HCT116 (cell line): Measurements from ENCODE around the gene ZDBF2. TPM values are rescaled to one million over a fixed set of nuclear protein-coding genes. Genes with fewer than 3 reads are reported as not detected.

Experiments
- ATAC-seq: fragments of 200-7000 bp; cut with Tn5 transposase; 2 replicates; pipeline ENCODE4 v1.9.1; 2020; ENCODE audit warnings: mild to moderate bottlenecking, moderate library complexity
- BruUV-seq: library from RNA; stranded (reverse); fragments of 400-500 nt; replicated peaks from 2 replicates; lab custom pipeline; 2021; lab: Mats Ljungman, UMichigan
- CTCF ChIA-PET: fragments of 300-600 bp; sonication (Branson Sonifier 250); formaldehyde crosslinking; loops from one replicate; lab custom pipeline; 2021; ENCODE audit warnings: antibody characterized with exemption; lab: Charles Lee
- POLR2A ChIA-PET: fragments of 300-600, 350-600 bp; sonication (Branson Sonifier 250); formaldehyde crosslinking; loops from one replicate; lab custom pipeline; 2021; ENCODE audit warnings: antibody characterized with exemption; lab: Charles Lee
- RAD21 ChIA-PET, 2 experiments: fragments of 300-600 bp; sonication (Branson Sonifier 250); formaldehyde crosslinking; loops; one replicate each; lab custom pipeline; 2023; ENCODE audit warnings: low total read pairs in 2 of 2; ENCODE audit not compliant: uncharacterized antibody in 2 of 2, unreplicated experiment in 2 of 2, low non-redundant PET in 1 of 2; lab: Charles Lee
- DNase-seq: peaks from one replicate; pipeline ENCODE4 v3.0.0-alpha.2; 2010; ENCODE audit warnings: low read depth, low spot score
- H2AFZ ChIP-seq: fragments of 200-600 bp; shearing (Covaris generic), sonication (generic); 2 replicates; pipeline ENCODE4 v1.6.1; 2017; ENCODE audit warnings: low read depth, mixed run types, mixed read lengths, antibody characterized with exemption, low read length; ENCODE audit not compliant: poor library complexity, severe bottlenecking
- H3K27ac ChIP-seq: 2 replicates; pipeline ENCODE4 v1.5.1; 2012; ENCODE audit warnings: low read depth, low read length
- H3K27me3 ChIP-seq: fragments of 200-600 bp; sonication (generic); 2 replicates; pipeline ENCODE4 v1.6.1; 2016; ENCODE audit warnings: mixed run types, low read length, mixed read lengths; ENCODE audit not compliant: insufficient read depth
- H3K36me3 ChIP-seq, 2 experiments: fragments of 200-500 bp in 1 of 2; fragments of 200-600 bp in 1 of 2; sonication (Bioruptor generic) in 1 of 2; sonication (generic) in 1 of 2; 2 replicates each; pipeline versions ENCODE4 v1.5.1 to v1.6.1; 2014 to 2016; ENCODE audit warnings: low read length in 2 of 2, inconsistent platforms in 1 of 2, mixed read lengths in 1 of 2, mixed run types in 1 of 2; ENCODE audit not compliant: insufficient read depth in 2 of 2, control insufficient read depth in 1 of 2
- H3K4me1 ChIP-seq, 2 experiments: fragments of 200-600 bp in 1 of 2; sonication (generic) in 1 of 2; 2 replicates each; pipeline versions ENCODE4 v1.5.1 to v1.6.1; 2012 to 2017; ENCODE audit warnings: low read length in 2 of 2, inconsistent platforms in 1 of 2, mild to moderate bottlenecking in 1 of 2, mixed read lengths in 1 of 2, mixed run types in 1 of 2, moderate library complexity in 1 of 2; ENCODE audit not compliant: insufficient read depth in 2 of 2, control insufficient read depth in 1 of 2
- H3K4me2 ChIP-seq: fragments of 200-600 bp; sonication (generic); 2 replicates; pipeline ENCODE4 v1.6.1; 2017; ENCODE audit warnings: mixed run types, low read length, mixed read lengths
- H3K4me3 ChIP-seq, 2 experiments: fragments of 200-600 bp in 1 of 2; sonication (generic) in 1 of 2; replicated peaks in 1 of 2; 2 replicates each; pipeline ENCODE4 v1.5.1; 2011 to 2016; ENCODE audit warnings: low read length in 2 of 2, control low read depth in 1 of 2, low read depth in 1 of 2, mild to moderate bottlenecking in 1 of 2, mixed read lengths in 1 of 2, mixed run types in 1 of 2
- H3K79me2 ChIP-seq: fragments of 200-600 bp; sonication (generic); 2 replicates; pipeline ENCODE4 v1.6.1; 2017; ENCODE audit warnings: mild to moderate bottlenecking, mixed run types, low read length, moderate library complexity, mixed read lengths; ENCODE audit not compliant: insufficient read depth
- H3K9ac ChIP-seq: fragments of 200-600 bp; sonication (generic); 2 replicates; pipeline ENCODE4 v1.6.1; 2016; ENCODE audit warnings: low read length, mixed read lengths
- H3K9me2 ChIP-seq: fragments of 200-600 bp; sonication (generic), shearing (Covaris generic); 2 replicates; pipeline ENCODE4 v1.6.1; 2017; ENCODE audit warnings: mixed run types, mild to moderate bottlenecking, moderate library complexity; ENCODE audit not compliant: insufficient read depth
- H3K9me3 ChIP-seq, 2 experiments: fragments of 200-500 bp in 1 of 2; fragments of 200-600 bp in 1 of 2; sonication (Bioruptor generic) in 1 of 2; sonication (generic) in 1 of 2; 2 replicates each; pipeline ENCODE4 v1.6.1; 2014 to 2017; ENCODE audit warnings: low read length in 2 of 2, mixed read lengths in 2 of 2, inconsistent platforms in 1 of 2, low read depth in 1 of 2, mild to moderate bottlenecking in 1 of 2, mixed run types in 1 of 2, moderate library complexity in 1 of 2; ENCODE audit not compliant: control insufficient read depth in 1 of 2, insufficient read depth in 1 of 2
- H4K20me1 ChIP-seq: fragments of 200-600 bp; sonication (generic), shearing (Covaris generic); 2 replicates; pipeline ENCODE4 v1.6.1; 2017; ENCODE audit warnings: mixed run types, mild to moderate bottlenecking, moderate library complexity; ENCODE audit not compliant: insufficient read depth
- EGR1 ChIP-seq: IDR thresholded peaks from 2 replicates; pipeline ENCODE4 v1.6.1; 2012; ENCODE audit warnings: low read depth
- ELF1 ChIP-seq: IDR thresholded peaks from 2 replicates; pipeline ENCODE4 v1.6.1; 2012; ENCODE audit warnings: low read depth, borderline replicate concordance
- EZH2 ChIP-seq: fragments of 200-600 bp; sonication (generic); IDR thresholded peaks from 2 replicates; pipeline ENCODE4 v1.6.1; 2017; ENCODE audit warnings: antibody characterized with exemption, mixed run types
- JUND ChIP-seq: IDR thresholded peaks from 2 replicates; pipeline ENCODE4 v1.6.1; 2012
- POLR2A ChIP-seq: IDR thresholded peaks from 2 replicates; pipeline ENCODE4 v1.7.0; 2011; ENCODE audit warnings: borderline replicate concordance; ENCODE audit not compliant: insufficient read depth, insufficient read length; ENCODE audit errors: extremely low read depth
- POLR2AphosphoS5 ChIP-seq: IDR thresholded peaks from 2 replicates; pipeline ENCODE4 v1.6.1; 2011; ENCODE audit warnings: mild to moderate bottlenecking, low read depth, low read length, moderate library complexity
- SIN3A ChIP-seq: IDR thresholded peaks from 2 replicates; pipeline ENCODE4 v1.6.1; 2012; ENCODE audit warnings: low read depth
- SP1 ChIP-seq: IDR thresholded peaks from 2 replicates; pipeline ENCODE4 v1.6.1; 2012; ENCODE audit warnings: low read depth
- TCF7L2 ChIP-seq: IDR thresholded peaks from 2 replicates; pipeline ENCODE4 v1.7.0; 2011; ENCODE audit warnings: borderline replicate concordance, inconsistent platforms; ENCODE audit not compliant: insufficient read depth, insufficient read length; ENCODE audit errors: extremely low read depth
- YY1 ChIP-seq: IDR thresholded peaks from 2 replicates; pipeline ENCODE4 v1.6.1; 2011; ENCODE audit warnings: low read length, low read depth, moderate library complexity, mild to moderate bottlenecking; ENCODE audit not compliant: insufficient replicate concordance; ENCODE audit errors: extremely low read depth
- ZFX ChIP-seq: fragments of 450-650 bp; IDR thresholded peaks from 2 replicates; pipeline ENCODE4 v1.6.1; 2017
- ZNF274 ChIP-seq: fragments of 200-500 bp; sonication (Bioruptor generic); IDR thresholded peaks from 2 replicates; pipeline ENCODE4 v1.6.1; 2014; ENCODE audit warnings: mild to moderate bottlenecking, low read depth, low read length, inconsistent platforms
- intact Hi-C: fragments of 100-400 bp; cut with micrococcal nuclease; formaldehyde crosslinking; loops from 2 replicates; pipeline ENCODE4 v1.10.0; 2022
- total RNA-seq: library from RNA; stranded (reverse); gene quantifications from one replicate; pipeline ENCODE4 v1.2.1, GENCODE V29; 2021; ENCODE audit not compliant: unreplicated experiment
- TF ChIP-seq, protein P1 (sequence below): IDR thresholded peaks from 2 replicates; pipeline ENCODE4 v1.6.1; 2011; ENCODE audit warnings: mild to moderate bottlenecking, low read length, moderate library complexity; ENCODE audit not compliant: insufficient replicate concordance; ENCODE audit errors: extremely low read depth
- TF ChIP-seq, protein P2 (sequence below): IDR thresholded peaks from 2 replicates; pipeline ENCODE4 v1.6.1; 2012

ZDBF2 gene
- total RNA-seq, 1 experiment from 2014 or later: 9.2 TPM

DNA sequence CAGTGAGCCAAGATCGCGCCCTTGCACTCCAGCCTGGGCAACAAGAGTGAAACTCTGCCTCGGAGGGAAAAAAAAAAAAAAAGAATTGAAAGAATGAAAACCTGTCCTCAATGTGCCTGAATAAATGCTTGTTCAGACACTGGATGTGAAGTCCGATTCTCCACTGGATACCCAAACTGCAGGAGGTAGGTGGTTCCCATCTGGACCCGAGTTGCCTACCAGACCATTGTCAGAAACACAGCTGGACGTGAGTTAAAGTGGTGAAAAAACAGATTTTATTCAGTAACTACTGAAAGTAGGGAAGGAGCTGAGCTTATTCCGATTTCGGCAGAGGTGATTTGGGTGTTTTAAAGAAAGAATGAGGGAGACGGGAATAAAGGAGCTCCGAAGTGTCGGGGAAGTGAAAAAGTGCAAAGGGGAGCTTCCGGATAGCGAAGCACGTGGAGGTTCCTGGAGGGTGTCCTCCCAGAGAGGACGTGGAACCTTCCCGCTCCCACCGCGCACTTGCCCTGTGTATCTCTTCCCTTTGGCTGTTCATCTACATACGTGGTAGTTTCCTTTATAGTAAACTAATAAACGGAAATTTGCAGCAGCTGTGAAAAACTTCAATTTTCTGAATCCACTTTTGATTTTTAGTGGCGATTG is 10.4 kb upstream of the ZDBF2 start:
- CTCF ChIA-PET: no interaction called here
- intact Hi-C loops: loop anchor here (10.0 kb wide), 1 partner anchor 259 kb away; no protein-coding TSS in a partner anchor
- RAD21 ChIA-PET: no interaction called here

DNA sequence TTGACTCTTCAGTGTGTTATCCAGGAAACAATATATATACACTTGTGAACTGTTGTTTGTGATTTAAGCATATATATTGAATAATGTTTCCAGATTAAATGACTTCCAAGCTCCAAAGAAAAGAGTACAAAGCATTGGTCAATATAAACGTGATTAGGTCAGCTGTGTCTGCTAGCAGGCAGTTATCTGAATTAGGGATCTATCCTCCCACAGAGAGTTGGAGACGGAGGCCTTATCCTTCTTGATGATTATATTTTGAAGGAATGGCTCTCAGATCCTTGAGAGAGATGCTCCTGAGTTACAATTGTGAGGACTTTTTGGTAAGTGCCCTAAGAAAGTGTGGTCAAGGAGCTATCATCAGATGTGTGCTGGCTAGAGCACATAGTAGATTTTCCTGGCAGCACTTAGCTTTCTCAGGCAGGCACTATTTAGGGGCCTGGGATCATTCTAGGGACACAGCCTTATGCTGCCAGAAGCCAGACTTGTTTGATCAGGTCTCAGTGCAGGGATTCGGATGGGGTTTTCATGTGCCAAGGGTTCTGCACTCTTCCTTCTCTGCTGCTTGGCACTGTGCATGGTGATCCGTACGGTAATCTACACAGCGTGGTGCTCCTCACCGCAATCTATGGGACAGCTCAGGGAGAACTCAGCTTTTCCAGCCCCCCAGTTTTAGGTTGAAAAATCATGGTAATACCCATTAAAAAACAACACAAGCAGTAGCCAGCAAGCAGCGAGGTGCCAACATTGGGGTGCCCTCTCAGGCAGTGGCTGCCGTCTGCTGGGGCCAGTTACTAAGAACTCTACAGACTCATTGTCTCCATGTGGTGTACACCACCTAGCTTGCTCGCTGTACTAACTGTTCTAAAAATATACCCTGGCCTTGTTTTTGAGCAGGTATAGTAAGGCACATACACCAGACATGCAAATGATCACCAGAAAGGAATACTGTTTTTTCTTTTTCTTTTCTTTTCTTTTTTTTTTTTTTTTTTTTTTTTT is 8.0 kb upstream of the ZDBF2 start:
- peaks cover 14% of the 10 kb centered on the region for H3K27me3 ChIP-seq
- H2AFZ ChIP-seq: no peak overlapping the region
- ChIA-PET POLR2A (no interaction called here), RAD21 (no interaction called here), CTCF (no interaction called here)
- no peak overlapping the region for H3K4me2 ChIP-seq
- no TSS peak for BruUV-seq
- H3K36me3 ChIP-seq: no peaks in the 10 kb centered on the region
- ATAC-seq: no peak
- H3K4me3 ChIP-seq: no peak overlapping the region
- H3K79me2 ChIP-seq: no peaks in the 10 kb centered on the region
- H3K4me1 ChIP-seq: no peaks in the 10 kb centered on the region
- no peak for DNase-seq
- no peak overlapping the region for H3K27ac ChIP-seq
- H4K20me1 ChIP-seq: no peaks in the 10 kb centered on the region
- H3K9me3 ChIP-seq: no peaks in the 10 kb centered on the region
- H3K9me2 ChIP-seq: no peaks in the 10 kb centered on the region
- intact Hi-C loops: loop anchor here (10.0 kb wide), 1 partner anchor 262 kb away; no protein-coding TSS in a partner anchor
- no peak overlapping the region for H3K9ac ChIP-seq
- TF ChIP-seq, protein P1, sequence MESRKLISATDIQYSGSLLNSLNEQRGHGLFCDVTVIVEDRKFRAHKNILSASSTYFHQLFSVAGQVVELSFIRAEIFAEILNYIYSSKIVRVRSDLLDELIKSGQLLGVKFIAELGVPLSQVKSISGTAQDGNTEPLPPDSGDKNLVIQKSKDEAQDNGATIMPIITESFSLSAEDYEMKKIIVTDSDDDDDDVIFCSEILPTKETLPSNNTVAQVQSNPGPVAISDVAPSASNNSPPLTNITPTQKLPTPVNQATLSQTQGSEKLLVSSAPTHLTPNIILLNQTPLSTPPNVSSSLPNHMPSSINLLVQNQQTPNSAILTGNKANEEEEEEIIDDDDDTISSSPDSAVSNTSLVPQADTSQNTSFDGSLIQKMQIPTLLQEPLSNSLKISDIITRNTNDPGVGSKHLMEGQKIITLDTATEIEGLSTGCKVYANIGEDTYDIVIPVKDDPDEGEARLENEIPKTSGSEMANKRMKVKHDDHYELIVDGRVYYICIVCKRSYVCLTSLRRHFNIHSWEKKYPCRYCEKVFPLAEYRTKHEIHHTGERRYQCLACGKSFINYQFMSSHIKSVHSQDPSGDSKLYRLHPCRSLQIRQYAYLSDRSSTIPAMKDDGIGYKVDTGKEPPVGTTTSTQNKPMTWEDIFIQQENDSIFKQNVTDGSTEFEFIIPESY: no peak
- no peak for TF ChIP-seq ELF1
- TF ChIP-seq ZNF274: no peak
- no peak for TF ChIP-seq POLR2A
- TF ChIP-seq, protein P2, sequence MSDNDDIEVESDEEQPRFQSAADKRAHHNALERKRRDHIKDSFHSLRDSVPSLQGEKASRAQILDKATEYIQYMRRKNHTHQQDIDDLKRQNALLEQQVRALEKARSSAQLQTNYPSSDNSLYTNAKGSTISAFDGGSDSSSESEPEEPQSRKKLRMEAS: no peak
- TF ChIP-seq, all 23 proteins: peak for 0

More for the DNA sequence above, 10.4 kb upstream of the ZDBF2 start:
- BruUV-seq: no TSS peak
- Histone ChIP-seq H3K36me3 (no peaks in the 10 kb centered on the region), H3K4me2 (no peak overlapping the region), H3K9ac (no peak overlapping the region), H3K9me3 (no peaks in the 10 kb centered on the region), H3K27me3 (peaks cover 14% of the 10 kb centered on the region), H4K20me1 (no peaks in the 10 kb centered on the region), H3K79me2 (no peaks in the 10 kb centered on the region), H3K4me1 (no peaks in the 10 kb centered on the region), H2AFZ (no peak overlapping the region), H3K9me2 (no peaks in the 10 kb centered on the region), H3K4me3 (no peak overlapping the region), H3K27ac (no peak overlapping the region)
- DNase-seq (no peak), ATAC-seq (no peak)
- POLR2A ChIA-PET: no interaction called here
- TF ChIP-seq SP1 (no peak), ZFX (no peak), JUND (no peak), ZNF274 (no peak), EZH2 (no peak), TCF7L2 (no peak), POLR2AphosphoS5 (no peak), YY1 (no peak), SIN3A (no peak), POLR2A (no peak), EGR1 (no peak)
